Left cardiac atrium (tissue), 4 donors: ENCODE measurements around the gene SGPL1. TPM values are rescaled to one million over a fixed set of nuclear protein-coding genes. Genes with fewer than 3 reads are reported as not detected.

ENCODE experiments used
- ATAC-seq, 2 donors: fragments of 200-7000 bp; cut with Tn5 transposase; one replicate each; pipeline ENCODE4 v1.9.1; 2020; ENCODE audit warnings: mild to moderate bottlenecking in 2 of 2, moderate library complexity in 2 of 2
- DNase-seq: peaks from one replicate; pipeline ENCODE4 v3.0.0-alpha.2; 2020
- intact Hi-C, 2 donors: fragments of 100-400 bp; cut with DNase I; formaldehyde crosslinking; loops; one replicate each; pipeline versions ENCODE4 v1.14.1 to v1.15.1; 2022 to 2023
- total RNA-seq, 2 donors: library from RNA; stranded (reverse); fragmentation: NEBNext Ultra II Directional; extraction: Animal tissue kit (Norgen Biotek cat#: 25700); gene quantifications; one replicate each; pipeline ENCODE4 v1.2.1, GENCODE V29; 2021
- donor health status: DM: no; HTN: yes; CAD: no.
- donor health status: DM: no; HTN: yes; CAD: no; lungs with severe emphysema.
- donor health status: DM: yes; HTN: yes; CAD: no.
- donor health status: Dilated cardiomyopathy.

SGPL1 gene
- total RNA-seq, 2 donors from 2014 or later, result 18.5 to 19.3 TPM

DNA sequence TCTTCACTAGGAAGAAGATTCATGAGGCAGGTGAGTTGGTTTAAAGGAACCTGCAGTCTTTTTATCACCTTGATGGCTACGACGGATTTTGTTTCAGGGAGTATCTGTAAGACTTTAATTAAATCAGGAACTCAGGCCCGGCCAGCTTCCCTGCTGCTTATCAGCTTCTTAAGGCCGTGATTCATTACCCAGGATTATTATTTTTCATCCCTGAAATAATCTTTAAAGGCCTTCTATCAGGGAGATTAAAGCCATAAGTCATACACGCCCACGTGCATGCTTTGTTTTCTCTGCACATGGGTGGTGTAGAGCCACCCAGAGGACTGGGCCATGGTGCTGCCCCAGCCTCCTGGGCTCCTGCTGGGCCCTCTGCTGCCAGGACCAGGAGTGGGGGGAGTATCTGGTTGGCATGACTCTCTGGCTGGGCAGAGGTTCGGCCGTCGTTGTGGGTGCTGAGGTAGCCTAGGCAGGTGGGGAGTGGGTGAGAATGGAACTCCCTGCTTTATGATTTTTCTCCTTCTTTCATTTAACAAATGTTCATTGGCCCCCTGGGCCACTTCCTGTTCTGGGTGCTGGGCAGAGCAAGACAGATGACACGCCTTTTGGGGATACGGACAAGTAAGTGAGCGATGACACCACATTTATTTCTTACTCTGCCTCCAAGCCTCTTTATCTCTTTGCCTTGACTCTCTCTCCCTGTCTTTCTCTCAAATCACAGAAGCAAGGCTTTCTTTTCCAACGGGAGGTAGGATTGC lies 111.6 kb downstream of the SGPL1 start:
- ATAC-seq, result peak in 1 of 2 donors; percentile 34
- no peak for DNase-seq
- intact Hi-C loops, result loop anchor here (2.0 to 10.0 kb wide), 4 partner anchors 137 to 360 kb away; no protein-coding TSS in a partner anchor

DNA sequence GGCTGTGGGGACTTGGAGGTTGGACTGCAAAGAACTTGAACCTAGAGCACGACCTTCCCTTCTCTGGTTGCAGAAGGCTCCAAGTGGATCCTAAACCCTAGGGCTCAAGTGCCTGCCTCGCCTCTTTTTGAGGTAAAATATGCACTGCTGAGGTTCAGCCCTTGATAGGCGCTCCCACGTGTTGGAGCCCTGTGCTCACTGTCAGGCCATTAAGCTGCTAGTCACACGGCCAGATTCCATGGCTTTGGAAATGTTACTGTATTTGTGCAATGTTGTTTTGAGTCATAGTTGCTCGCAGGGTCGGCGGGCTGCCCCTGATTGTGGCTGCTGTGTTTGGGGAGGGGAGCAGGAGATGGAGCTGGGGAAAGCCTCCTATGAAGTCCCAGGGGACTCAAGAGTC lies 112.4 kb downstream of the SGPL1 start:
- DNase-seq (no peak), ATAC-seq (no peak)
- intact Hi-C loops, result loop anchor here (5.0 to 10.0 kb wide), 3 partner anchors 137 to 359 kb away; no protein-coding TSS in a partner anchor

DNA sequence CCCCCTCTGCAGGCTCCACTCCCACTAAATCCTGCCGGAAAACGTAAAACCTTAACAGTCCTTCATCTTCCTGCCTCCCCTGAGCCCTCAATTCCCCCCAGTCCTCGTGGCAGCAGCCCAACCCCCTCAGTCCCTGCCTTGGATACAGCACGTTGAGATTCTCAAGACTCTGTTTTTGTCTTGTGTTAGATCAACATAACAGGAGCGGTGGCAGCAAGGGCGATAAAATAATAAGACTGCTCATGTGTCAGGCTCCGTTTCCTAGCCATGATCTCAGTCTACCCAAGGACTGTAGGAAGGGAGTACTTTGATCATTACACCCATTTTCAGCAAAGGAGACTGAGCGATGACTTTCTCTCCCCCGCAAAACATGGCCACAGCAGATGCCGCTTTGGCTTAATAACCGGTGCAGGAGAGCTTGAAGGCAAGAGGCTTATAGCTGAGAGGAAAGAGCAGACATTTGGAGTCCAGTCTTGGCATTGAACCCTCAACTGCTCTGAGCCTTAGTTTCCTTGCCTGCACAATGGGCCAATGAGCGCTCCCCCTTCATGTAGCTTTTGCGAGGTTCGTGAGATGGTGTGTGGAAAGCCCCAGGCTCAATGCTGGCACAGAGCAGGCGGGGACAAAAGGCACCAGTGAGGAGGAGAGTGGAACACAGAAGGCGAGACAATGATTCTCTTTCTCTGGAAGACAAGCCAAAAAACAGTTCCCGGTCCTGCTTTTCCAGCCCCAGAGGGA lies 114.7 kb downstream of the SGPL1 start:
- ATAC-seq (no peak), DNase-seq (no peak)
- intact Hi-C loops, result no loop called here

Other genes starting within 250 kb of the SGPL1 start
- 1 to 10 TPM; 1.5 to 4.6 TPM for gene PRF1, start 213.2 kb upstream of the SGPL1 start, total RNA-seq
- gene ADAMTS14, start 143.4 kb upstream of the SGPL1 start, total RNA-seq, result under 1 TPM; 0.53 to 0.81 TPM
- gene TBATA, start 30.6 kb upstream of the SGPL1 start, total RNA-seq, result not detected
- gene PCBD1, start 72.6 kb downstream of the SGPL1 start, total RNA-seq, result 100 to 1,000 TPM; 103 to 116 TPM